Endodermal cell (in vitro differentiated cells): ENCODE data around the gene S100PBP. TPM values are rescaled to one million over a fixed set of nuclear protein-coding genes. Genes with fewer than 3 reads are reported as not detected.

ENCODE experiments used
- DNase-seq: peaks from one replicate; pipeline ENCODE4 v3.0.0-alpha.2; 2017
- H3K27ac ChIP-seq: 2 replicates; pipeline ENCODE4 v1.5.1; 2013; ENCODE audit warnings: mild to moderate bottlenecking, low read depth, low read length, moderate library complexity
- H3K27me3 ChIP-seq: 2 replicates; pipeline ENCODE4 v1.6.1; 2013; ENCODE audit warnings: mild to moderate bottlenecking, low read length, moderate library complexity; ENCODE audit not compliant: insufficient read depth, control insufficient read depth, poor library complexity, severe bottlenecking
- H3K36me3 ChIP-seq: 2 replicates; pipeline ENCODE4 v1.7.0; 2013; ENCODE audit warnings: mild to moderate bottlenecking, low read length, moderate library complexity; ENCODE audit not compliant: control insufficient read depth, insufficient read depth
- H3K4me1 ChIP-seq: one replicate; pipeline ENCODE4 v1.7.0; 2013; ENCODE audit warnings: low read length; ENCODE audit not compliant: control insufficient read depth, insufficient read depth
- H3K4me3 ChIP-seq: 2 replicates; pipeline ENCODE4 v1.5.1; 2013; ENCODE audit warnings: mild to moderate bottlenecking, low read length, moderate library complexity
- H3K9ac ChIP-seq: 2 replicates; pipeline ENCODE4 v1.6.1; 2013; ENCODE audit warnings: mild to moderate bottlenecking, low read length, moderate library complexity; ENCODE audit not compliant: poor library complexity, severe bottlenecking; ENCODE audit errors: extremely low read depth
- H3K9me3 ChIP-seq: 2 replicates; pipeline ENCODE4 v1.6.1; 2013; ENCODE audit warnings: mild to moderate bottlenecking, low read length, moderate library complexity; ENCODE audit not compliant: control insufficient read depth
- H3K27ac Mint-ChIP-seq: 2 replicates; pipeline ENCODE4 v1.8.0; 2020; ENCODE audit warnings: mixed read lengths
- H3K27me3 Mint-ChIP-seq: 2 replicates; pipeline ENCODE4 v1.8.0; 2021; ENCODE audit warnings: mild to moderate bottlenecking, mixed read lengths; ENCODE audit not compliant: insufficient read depth
- H3K36me3 Mint-ChIP-seq: 2 replicates; pipeline ENCODE4 v1.8.0; 2020; ENCODE audit warnings: low read depth, mixed read lengths
- H3K4me1 Mint-ChIP-seq: 2 replicates; pipeline ENCODE4 v1.8.0; 2020; ENCODE audit warnings: mixed read lengths
- H3K4me3 Mint-ChIP-seq: 2 replicates; pipeline ENCODE4 v1.8.0; 2020; ENCODE audit warnings: mild to moderate bottlenecking, moderate library complexity, mixed read lengths
- H3K9me3 Mint-ChIP-seq: 2 replicates; pipeline ENCODE4 v1.8.0; 2020; ENCODE audit warnings: mild to moderate bottlenecking, mixed read lengths
- CTCF ChIP-seq: fragments of 200-600 bp; sonication (generic); conservative IDR thresholded peaks from 2 replicates; pipeline ENCODE4 v1.5.0; 2021; ENCODE audit warnings: antibody characterized with exemption, mild to moderate bottlenecking
- WGBS, 2 experiments: methylation state at CpG; one replicate each; pipeline versions ENCODE4 v1.1.5 to v1.1.7; 2013; ENCODE audit warnings: missing lambda C conversion rate in 2 of 2, mixed read lengths in 1 of 2; ENCODE audit not compliant: insufficient coverage in 1 of 2, insufficient read length in 1 of 2; 5-methylcytosine and 5-hydroxymethylcytosine counted together
- total RNA-seq, 2 donors: library from RNA; stranded (reverse); fragmentation: NEBNext Ultra II Directional in 1 of 2; extraction: Animal tissue kit (Norgen Biotek cat#: 25700) in 1 of 2; gene quantifications; 2 replicates in 1 of 2; 3 replicates in 1 of 2; pipeline ENCODE4 v1.2.1, GENCODE V29; 2021

The S100PBP gene
- total RNA-seq, 2 donors from 2014 or later = 91.4 to 112 TPM

- 95 to 98% methylated on average over 5 to 9 of the region's 9 CpGs for WGBS, 2 experiments
- H3K9me3 Mint-ChIP-seq = no peaks in the 10 kb centered on the region
These were observed 51.5 kb downstream of the S100PBP start for GRCh38 chr1:32868806-32869455.

GRCh38 chr1:32869923-32870614, 52.6 kb downstream of the S100PBP start:
- Histone ChIP-seq H3K27me3 (peaks cover 30% of the 10 kb centered on the region), H3K27ac (no peak overlapping the region), H3K4me1 (peaks cover 6% of the 10 kb centered on the region), H3K36me3 (peaks cover 3% of the 10 kb centered on the region), H3K4me3 (peak overlapping the region; percentile 35), H3K9me3 (no peaks in the 10 kb centered on the region), H3K9ac (no peak overlapping the region)
- Mint-ChIP-seq H3K4me1 (peaks cover 21% of the 10 kb centered on the region), H3K27me3 (peaks cover 48% of the 10 kb centered on the region), H3K9me3 (no peaks in the 10 kb centered on the region), H3K27ac (no peak overlapping the region), H3K36me3 (no peaks in the 10 kb centered on the region), H3K4me3 (peak overlapping the region; percentile 54)
- WGBS, 2 experiments = 53 to 65% methylated on average over 11 to 16 of the region's 16 CpGs
- TF ChIP-seq CTCF = no peak
- peak; percentile 61 for DNase-seq

More at GRCh38 chr1:32868806-32869455, 51.5 kb downstream of the S100PBP start:
- Mint-ChIP-seq H3K4me1 (peaks cover 21% of the 10 kb centered on the region), H3K27me3 (peaks cover 45% of the 10 kb centered on the region), H3K4me3 (peak overlapping the region; percentile 54), H3K27ac (no peak overlapping the region), H3K36me3 (peaks cover 5% of the 10 kb centered on the region)
- no peak for TF ChIP-seq CTCF
- DNase-seq = no peak
- Histone ChIP-seq H3K9ac (no peak overlapping the region), H3K27me3 (peaks cover 30% of the 10 kb centered on the region), H3K36me3 (peaks cover 3% of the 10 kb centered on the region), H3K4me3 (no peak overlapping the region), H3K4me1 (peaks cover 6% of the 10 kb centered on the region), H3K9me3 (no peaks in the 10 kb centered on the region), H3K27ac (no peak overlapping the region)

GRCh38 chr1:32870615-32871363, 53.3 kb downstream of the S100PBP start, which contains the start of gene FNDC5:
Gene FNDC5, minus strand, starts transcription at chr1:32870912.
- Histone ChIP-seq H3K4me3 (peak within 1 kb of the TSS; percentile 60), H3K9ac (no peak within 1 kb of the TSS), H3K27me3 (peaks cover 30% of the 10 kb centered on the region), H3K36me3 (peaks cover 3% of the 10 kb centered on the region), H3K27ac (no peak within 1 kb of the TSS), H3K4me1 (peaks cover 6% of the 10 kb centered on the region), H3K9me3 (no peaks in the 10 kb centered on the region)
- WGBS, 2 experiments = 3 to 4% methylated on average over 17 to 99 of the region's 99 CpGs
- H3K27ac Mint-ChIP-seq = no peak within 1 kb of the TSS
- H3K9me3 Mint-ChIP-seq = no peaks in the 10 kb centered on the region
- H3K4me1 Mint-ChIP-seq = peaks cover 24% of the 10 kb centered on the region
- no peaks in the 10 kb centered on the region for H3K36me3 Mint-ChIP-seq
- no peak for TF ChIP-seq CTCF
- H3K27me3 Mint-ChIP-seq = peaks cover 53% of the 10 kb centered on the region
- peak within 1 kb of the TSS; percentile 59 for H3K4me3 Mint-ChIP-seq
- DNase-seq = peak; percentile 78
